ENCODE data around the gene PDF.
"Not testable (repeated sequence)": the region's sequence is repeated elsewhere in the genome, so short reads cannot be mapped to it uniquely, and the experiment has no call there.

The PDF gene

DNA sequence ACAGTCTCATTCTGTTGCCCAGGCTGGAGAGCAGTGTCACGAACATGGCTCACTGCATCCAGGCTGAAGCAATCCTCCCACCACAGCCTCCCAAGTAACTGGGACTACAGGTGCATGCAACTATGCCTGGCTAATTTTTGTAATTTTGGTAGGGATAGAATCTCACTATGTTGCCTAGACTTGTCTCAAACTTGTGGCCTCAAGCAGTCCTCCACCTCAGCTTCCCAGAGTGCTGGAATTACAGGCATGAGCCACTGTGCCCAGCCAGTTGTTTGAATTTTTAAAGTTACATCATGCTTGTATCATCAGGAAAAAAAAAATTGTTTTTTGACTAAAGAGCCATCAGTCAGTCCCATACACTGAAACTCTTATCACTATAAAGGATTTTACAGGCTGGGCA lies 36.3 kb downstream of the PDF start:
- Histone ChIP-seq H3K9me3 (no peaks in the 10 kb centered on the region), H3K27me3 (no peaks in the 10 kb centered on the region), H3K4me1 (no peaks in the 10 kb centered on the region), H4K20me1 (no peaks in the 10 kb centered on the region), H3K36me3 (peaks cover 29% of the 10 kb centered on the region), H3K27ac (no peak overlapping the region), H3K4me2 (no peak overlapping the region), H3K4me3 (no peak overlapping the region), H3K9ac (no peak overlapping the region)
- no peak for TF ChIP-seq Cebpa-rat (IDR thresholded peaks at IDR 0.05)

- no peaks in the 10 kb centered on the region for H3K9me3 ChIP-seq
- H4K20me1 ChIP-seq: no peaks in the 10 kb centered on the region
- no peak overlapping the region for H3K9ac ChIP-seq
- no peaks in the 10 kb centered on the region for H3K27me3 ChIP-seq
- no peak for TF ChIP-seq Cebpa-rat (IDR thresholded peaks at IDR 0.05)
- no peak overlapping the region for H3K27ac ChIP-seq
- H3K4me3 ChIP-seq: no peak overlapping the region
- no peaks in the 10 kb centered on the region for H3K4me1 ChIP-seq
- H3K36me3 ChIP-seq: peaks cover 32% of the 10 kb centered on the region
- no peak overlapping the region for H3K4me2 ChIP-seq
These were observed 37.0 kb downstream of the PDF start for GRCh38 chr16:69293401-69293800.

DNA sequence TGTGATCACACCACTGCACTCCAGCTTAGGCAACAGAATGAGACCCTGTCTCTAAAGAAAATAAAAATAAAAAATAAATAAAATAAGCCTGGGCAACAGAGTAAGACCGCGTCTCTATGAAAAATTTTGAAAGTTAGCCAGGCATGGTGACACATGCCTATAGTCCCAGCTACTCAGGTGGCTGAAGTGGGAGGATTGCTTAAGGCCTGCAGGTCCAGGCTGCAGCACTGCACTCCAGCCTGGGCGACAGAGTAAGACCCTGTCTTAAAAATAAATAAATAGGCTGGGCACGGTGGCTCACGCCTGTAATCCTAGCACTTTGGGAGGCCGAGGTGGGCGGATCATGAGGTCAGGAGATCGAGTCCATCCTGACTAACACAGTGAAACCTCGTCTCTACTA lies 38.7 kb downstream of the PDF start:
- H3K4me2 ChIP-seq, H3K9me3 ChIP-seq, H4K20me1 ChIP-seq, H3K27ac ChIP-seq, H3K4me1 ChIP-seq, H3K27me3 ChIP-seq, H3K9ac ChIP-seq, H3K4me3 ChIP-seq: not testable (repeated sequence)
- peaks cover 41% of the 10 kb centered on the region for H3K36me3 ChIP-seq

- H3K4me3 ChIP-seq: no peak overlapping the region
- H3K4me1 ChIP-seq: no peaks in the 10 kb centered on the region
- H3K9ac ChIP-seq: no peak overlapping the region
- no peaks in the 10 kb centered on the region for H4K20me1 ChIP-seq
- no peak for TF ChIP-seq Cebpa-rat (IDR thresholded peaks at IDR 0.05)
- no peaks in the 10 kb centered on the region for H3K9me3 ChIP-seq
- H3K27me3 ChIP-seq: no peaks in the 10 kb centered on the region
- H3K4me2 ChIP-seq: no peak overlapping the region
- peaks cover 69% of the 10 kb centered on the region for H3K36me3 ChIP-seq
- H3K27ac ChIP-seq: no peak overlapping the region
These were observed 43.3 kb downstream of the PDF start for GRCh38 chr16:69286941-69287713.

DNA sequence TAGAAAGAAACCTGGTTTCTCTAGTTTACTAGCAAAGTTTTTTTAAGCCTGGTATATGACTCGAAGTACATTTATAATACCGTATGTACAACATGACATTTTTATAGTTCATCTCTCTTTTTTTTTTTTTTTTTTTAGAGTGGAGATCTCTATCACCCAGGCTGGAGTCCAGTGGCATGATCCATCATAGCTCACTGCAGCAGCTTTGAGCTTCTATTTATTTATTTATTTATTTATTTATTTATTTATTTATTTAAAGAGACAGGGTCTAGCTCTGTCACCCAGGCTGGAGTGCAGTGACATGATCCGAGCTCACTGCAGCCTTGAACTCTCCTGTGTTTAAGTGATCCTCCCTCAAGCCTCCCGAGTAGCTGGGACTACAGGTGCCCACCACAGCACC lies 45.1 kb downstream of the PDF start:
- Histone ChIP-seq H3K27me3 (no peaks in the 10 kb centered on the region), H4K20me1 (no peaks in the 10 kb centered on the region), H3K27ac (no peak overlapping the region), H3K4me1 (no peaks in the 10 kb centered on the region), H3K4me2 (no peak overlapping the region), H3K9me3 (no peaks in the 10 kb centered on the region), H3K4me3 (no peak overlapping the region), H3K36me3 (peaks cover 63% of the 10 kb centered on the region), H3K9ac (no peak overlapping the region)
- no peak for TF ChIP-seq Cebpa-rat (IDR thresholded peaks at IDR 0.05)

DNA sequence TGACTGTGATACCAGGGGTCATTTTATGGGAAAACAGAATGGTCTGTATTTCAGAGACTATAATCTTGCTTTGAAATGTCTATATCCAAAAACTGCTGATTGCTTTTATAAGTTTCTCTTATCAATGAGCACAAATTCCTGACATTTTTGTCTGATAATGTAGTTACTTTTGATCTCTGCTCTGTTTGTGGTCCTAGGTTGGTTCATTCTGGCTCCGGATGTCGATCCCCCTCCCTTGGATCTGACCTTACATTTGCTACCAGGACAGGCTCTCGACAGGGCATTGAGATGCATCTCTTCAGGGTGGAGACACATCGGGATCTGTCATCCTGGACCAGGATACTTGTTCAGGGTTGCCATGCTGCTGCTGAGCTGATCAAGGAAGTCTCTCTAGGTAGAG lies 46.5 kb downstream of the PDF start:
- H3K9me3 ChIP-seq: no peaks in the 10 kb centered on the region
- H3K27ac ChIP-seq: no peak overlapping the region
- no peaks in the 10 kb centered on the region for H3K4me1 ChIP-seq
- peaks cover 54% of the 10 kb centered on the region for H3K36me3 ChIP-seq
- H3K4me3 ChIP-seq: no peak overlapping the region
- no peak overlapping the region for H3K4me2 ChIP-seq
- no peaks in the 10 kb centered on the region for H4K20me1 ChIP-seq
- no peak for TF ChIP-seq Cebpa-rat (IDR thresholded peaks at IDR 0.05)
- no peaks in the 10 kb centered on the region for H3K27me3 ChIP-seq
- no peak overlapping the region for H3K9ac ChIP-seq

GRCh38 chr16:69277413-69277812 lies 53.0 kb downstream of the PDF start:
- Histone ChIP-seq H3K27ac (no peak overlapping the region), H3K27me3 (no peaks in the 10 kb centered on the region), H3K4me3 (no peak overlapping the region), H3K9me3 (no peaks in the 10 kb centered on the region), H3K36me3 (peaks cover 18% of the 10 kb centered on the region), H4K20me1 (no peaks in the 10 kb centered on the region), H3K9ac (no peak overlapping the region), H3K4me1 (no peaks in the 10 kb centered on the region), H3K4me2 (no peak overlapping the region)
- no peak for TF ChIP-seq Cebpa-rat (IDR thresholded peaks at IDR 0.05)

Measured in BLaER1 (cell line).